GM11168 (cell line): ENCODE data around the gene NIPSNAP3A.
"Not testable (repeated sequence)": the region's sequence is repeated elsewhere in the genome, so short reads cannot be mapped to it uniquely, and the experiment has no call there.

Experiments used
- in situ Hi-C: fragments of 300-500 bp; cut with MboI; formaldehyde crosslinking; loops from one replicate; pipeline ENCODE4 v1.12.0; 2022; ENCODE audit warnings: low sequenced_read_pairs; ENCODE audit not compliant: unreplicated experiment

NIPSNAP3A gene

DNA sequence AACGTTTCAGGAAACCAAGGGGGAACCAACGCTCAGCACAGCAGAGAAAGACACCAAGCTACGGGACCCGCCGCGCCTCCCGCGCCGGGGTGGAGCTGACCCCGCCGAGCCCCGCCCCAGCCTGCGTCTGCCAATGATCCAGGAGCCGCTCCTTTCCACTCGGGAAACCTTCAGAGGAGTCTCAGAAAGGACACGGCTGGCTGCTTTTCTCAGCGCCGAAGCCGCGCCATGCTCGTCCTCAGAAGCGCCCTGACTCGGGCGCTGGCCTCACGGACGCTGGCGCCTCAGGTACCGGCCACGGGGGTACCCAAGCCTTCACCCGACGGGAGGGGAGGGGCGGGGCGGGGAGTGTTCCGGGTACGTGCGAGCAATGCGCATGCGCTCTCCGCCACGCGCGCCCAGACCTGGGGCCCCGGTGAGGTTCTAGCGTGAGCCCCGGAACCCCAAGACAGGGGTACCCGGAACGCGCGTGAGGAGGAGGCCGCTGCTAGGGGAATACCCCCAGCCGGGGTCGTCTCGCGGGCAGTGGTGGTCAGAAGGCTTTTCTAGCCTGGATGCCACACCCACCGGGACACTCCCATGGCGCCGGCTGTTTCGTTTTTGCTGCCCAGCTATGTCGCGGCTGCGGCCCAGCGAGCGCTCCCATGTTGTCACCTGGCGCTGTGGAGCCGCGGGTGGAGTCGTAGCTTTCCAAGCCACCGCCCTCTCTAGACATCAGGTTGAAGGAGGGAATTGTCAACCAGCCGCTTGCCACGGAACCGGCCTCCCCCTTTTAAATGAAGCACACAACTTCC, at the start of gene NIPSNAP3A:
NIPSNAP3A (plus strand) TSS at position 119 of the 794 bp plus-strand sequence; CDS start at position 229, 110 bp downstream.
- in situ Hi-C loops, result loop anchor here (25.0 kb wide), 1 partner anchor 560 kb away; no protein-coding TSS in a partner anchor

DNA sequence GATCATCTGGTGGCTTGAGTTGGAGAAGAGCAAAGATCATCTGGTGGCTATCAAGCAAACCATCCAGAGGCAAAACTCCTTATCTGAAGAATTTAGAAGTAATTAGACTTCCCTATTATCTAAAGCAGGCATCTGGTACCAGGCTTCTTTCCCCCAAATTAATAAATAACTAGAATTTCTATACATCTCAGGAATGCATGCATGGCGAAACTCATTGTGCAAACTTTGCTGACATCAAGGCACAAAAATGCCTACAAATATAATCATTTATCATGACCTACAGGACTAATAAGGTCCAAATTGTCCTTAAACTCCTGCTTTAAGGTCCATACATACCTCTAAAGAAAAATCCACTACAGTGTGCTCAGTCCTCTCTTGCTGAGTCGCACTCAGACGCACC, 47.2 kb upstream of the NIPSNAP3A start:
- in situ Hi-C loops, result no loop called here

- in situ Hi-C loops, result not testable (repeated sequence)
These were observed 38.7 kb upstream of the NIPSNAP3A start for GRCh38 chr9:104708737-104709136.

GRCh38 chr9:104711604-104712003, 35.9 kb upstream of the NIPSNAP3A start:
- in situ Hi-C loops, result no loop called here

GRCh38 chr9:104725014-104725413, 22.5 kb upstream of the NIPSNAP3A start:
- in situ Hi-C loops, result loop anchor here (25.0 kb wide), 1 partner anchor 538 kb away; no protein-coding TSS in a partner anchor

DNA sequence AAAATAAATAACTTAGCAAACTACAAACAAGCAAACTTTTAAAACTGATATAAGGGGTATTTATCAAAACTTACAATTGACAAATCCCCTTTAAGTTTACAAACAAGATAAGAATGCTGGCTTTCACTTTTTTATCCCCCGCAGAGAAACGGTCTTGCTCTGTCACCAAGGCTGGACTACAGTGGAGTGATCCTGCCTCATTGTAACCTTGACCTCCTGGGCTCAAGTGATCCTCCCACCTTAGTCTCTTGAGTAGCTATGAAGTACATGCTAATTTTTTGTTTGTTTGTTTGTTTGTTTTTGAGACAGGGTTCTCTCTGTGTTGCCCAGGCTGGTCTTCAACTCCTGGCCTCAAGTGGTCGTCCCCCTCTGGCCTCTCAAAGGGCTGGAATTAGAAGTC, 9.0 kb upstream of the NIPSNAP3A start:
- in situ Hi-C loops, result loop anchor here (25.0 kb wide), 1 partner anchor 551 kb away; no protein-coding TSS in a partner anchor

DNA sequence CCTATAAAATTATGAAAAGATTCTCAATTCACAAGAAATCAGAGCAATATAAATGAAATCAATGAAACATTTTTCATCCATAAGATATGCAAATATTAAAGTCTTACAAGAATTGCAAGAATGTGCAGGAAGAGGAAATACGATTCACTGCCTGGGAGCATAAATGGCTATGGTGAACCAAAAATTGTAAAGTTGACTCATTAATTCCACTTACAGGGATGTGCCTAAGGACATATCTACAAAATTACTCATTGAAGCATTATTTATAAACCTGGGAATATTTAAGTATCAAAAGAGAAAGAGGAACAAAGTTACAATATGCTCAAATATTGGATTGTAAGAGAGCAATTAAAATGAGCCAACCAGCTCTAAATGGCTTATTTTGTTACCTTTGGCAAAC, 6.9 kb upstream of the NIPSNAP3A start:
- in situ Hi-C loops, result loop anchor here (25.0 kb wide), 1 partner anchor 553 kb away; no protein-coding TSS in a partner anchor

DNA sequence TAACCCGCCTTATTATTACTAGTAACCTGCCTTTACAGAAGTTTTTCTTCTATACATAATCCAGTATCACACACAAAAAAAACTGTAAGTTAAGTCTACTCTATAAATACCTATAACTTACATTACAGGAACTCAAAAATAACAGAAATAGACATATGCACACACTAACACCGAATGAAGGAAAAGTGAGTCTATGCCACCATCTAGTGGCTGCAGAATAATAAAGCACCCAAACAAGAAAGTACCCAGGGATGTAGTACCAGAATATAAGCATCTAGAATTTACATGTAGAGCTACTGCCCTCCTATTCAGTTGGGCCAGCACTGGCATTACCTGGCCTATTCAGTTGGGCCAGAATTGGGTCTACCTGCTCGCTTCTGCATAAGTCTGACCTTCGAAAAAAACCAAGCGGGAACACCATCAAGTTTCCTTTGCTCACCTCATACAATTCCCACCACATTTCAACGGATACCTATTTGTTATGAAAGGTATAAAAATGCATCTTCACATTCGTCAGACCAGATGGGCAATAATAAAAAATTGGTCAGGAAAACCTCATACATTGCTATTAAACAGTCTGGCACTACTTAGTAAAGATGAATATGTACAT, 4.0 kb upstream of the NIPSNAP3A start:
- in situ Hi-C loops, result loop anchor here (25.0 kb wide), 1 partner anchor 556 kb away; no protein-coding TSS in a partner anchor

GRCh38 chr9:104745852-104746251, 1.6 kb upstream of the NIPSNAP3A start:
- in situ Hi-C loops, result loop anchor here (25.0 kb wide), 1 partner anchor 559 kb away; no protein-coding TSS in a partner anchor

- in situ Hi-C loops, result loop anchor here (25.0 kb wide), 1 partner anchor 559 kb away; no protein-coding TSS in a partner anchor
These were observed 1.2 kb upstream of the NIPSNAP3A start for GRCh38 chr9:104746285-104746684.

GRCh38 chr9:104746798-104747197, 685 bp upstream of the NIPSNAP3A start:
- in situ Hi-C loops, result loop anchor here (25.0 kb wide), 1 partner anchor 559 kb away; no protein-coding TSS in a partner anchor

GRCh38 chr9:104747245-104747564, 278 bp upstream of the NIPSNAP3A start:
- in situ Hi-C loops, result loop anchor here (25.0 kb wide), 1 partner anchor 560 kb away; no protein-coding TSS in a partner anchor

DNA sequence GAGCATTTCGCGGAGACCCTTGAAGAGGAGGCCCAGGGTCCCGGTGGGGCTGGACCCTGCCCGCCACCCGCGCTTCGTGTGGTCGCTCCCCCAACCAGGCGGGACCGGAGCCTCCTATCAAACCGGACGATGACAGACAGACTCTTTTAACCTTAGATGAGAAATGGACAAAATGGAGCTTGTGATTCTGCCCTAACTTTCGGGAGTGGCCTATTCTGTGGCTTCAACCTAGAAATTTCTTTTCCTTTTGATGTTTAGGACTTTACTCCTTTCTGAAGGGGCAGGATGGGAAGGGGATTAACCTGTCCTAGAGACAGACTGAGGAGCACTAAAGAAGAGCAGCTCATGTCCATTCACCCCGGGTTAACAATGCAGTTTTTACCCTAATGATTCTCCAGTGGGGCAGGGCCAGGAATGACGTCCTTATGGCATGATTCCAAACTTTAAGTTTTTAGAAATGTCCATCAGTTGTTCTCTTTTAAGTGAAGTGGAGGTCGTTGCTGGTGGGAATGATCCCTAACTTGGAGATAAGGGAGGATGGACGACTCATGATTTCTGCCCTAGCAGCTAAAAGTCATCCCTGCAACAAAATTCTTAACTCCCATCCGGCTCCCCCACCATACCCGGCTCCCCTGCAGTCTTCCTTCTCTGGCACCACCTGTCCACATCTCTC, 1.0 kb downstream of the NIPSNAP3A start:
- in situ Hi-C loops, result loop anchor here (25.0 kb wide), 1 partner anchor 561 kb away; no protein-coding TSS in a partner anchor

- in situ Hi-C loops, result no loop called here
These were observed 2.8 kb downstream of the NIPSNAP3A start for GRCh38 chr9:104750185-104750767.

- in situ Hi-C loops, result no loop called here
These were observed 11.5 kb downstream of the NIPSNAP3A start for GRCh38 chr9:104758974-104759373.

GRCh38 chr9:104765138-104765537, 17.7 kb downstream of the NIPSNAP3A start:
- in situ Hi-C loops, result no loop called here

DNA sequence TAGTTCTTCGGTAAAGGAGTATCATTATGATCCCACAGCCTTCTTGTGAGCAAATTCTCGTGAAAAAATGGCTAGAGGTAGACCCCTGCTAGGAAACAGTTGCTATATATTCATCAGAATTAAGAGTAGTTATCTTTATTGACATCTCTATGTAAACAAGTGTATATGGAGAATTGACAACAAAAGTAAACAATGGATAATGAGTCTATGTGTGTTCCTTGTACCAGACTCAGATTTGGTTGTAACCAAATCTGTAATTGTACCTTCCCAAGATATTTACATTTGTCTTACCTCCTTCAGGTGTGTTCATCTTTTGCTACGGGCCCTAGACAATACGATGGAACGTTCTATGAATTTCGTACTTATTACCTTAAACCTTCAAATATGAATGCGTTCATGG, 18.5 kb downstream of the NIPSNAP3A start:
- in situ Hi-C loops, result no loop called here

DNA sequence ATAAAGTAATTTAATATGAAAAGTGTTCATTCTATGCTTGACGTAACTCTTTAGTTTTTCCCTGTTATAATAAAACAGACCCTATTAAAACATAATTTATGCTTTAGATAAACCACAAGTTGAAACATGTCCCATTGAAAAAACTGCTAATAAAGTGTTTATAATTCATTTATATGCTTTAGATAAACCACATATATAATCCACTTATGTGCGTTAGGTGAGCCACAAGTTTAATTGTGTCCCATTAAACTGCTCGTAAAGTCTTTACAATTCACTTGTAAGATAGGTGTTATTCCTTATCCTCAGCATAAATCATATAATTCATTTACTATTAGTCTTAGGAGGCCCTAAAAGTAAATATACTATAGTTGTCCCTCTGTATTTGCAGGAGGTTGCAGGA, 20.0 kb downstream of the NIPSNAP3A start:
- in situ Hi-C loops, result no loop called here

GRCh38 chr9:104769029-104769428, 21.5 kb downstream of the NIPSNAP3A start:
- in situ Hi-C loops, result not testable (repeated sequence)

DNA sequence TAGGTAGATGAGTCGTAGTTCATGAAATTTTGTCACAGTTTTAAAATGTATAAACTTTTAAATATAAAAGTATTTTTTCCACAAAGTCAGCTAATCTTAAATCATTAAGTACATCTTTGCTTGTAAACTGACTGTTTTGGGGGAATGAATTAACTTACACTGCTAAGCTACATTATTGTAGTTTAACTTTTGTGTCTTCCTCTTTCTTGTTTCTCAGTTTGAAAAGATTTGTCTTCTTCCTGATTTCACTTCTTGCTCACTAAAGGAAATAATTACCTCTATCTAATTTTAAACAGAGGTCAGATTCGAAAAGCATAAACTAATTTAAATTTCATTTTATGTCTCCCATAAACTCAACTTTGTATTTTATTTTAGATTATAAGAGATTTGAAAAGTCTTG, 22.2 kb downstream of the NIPSNAP3A start:
- in situ Hi-C loops, result no loop called here
